ENCODE data around the gene METRN. TPM values are rescaled to one million over a fixed set of nuclear protein-coding genes. Genes with fewer than 3 reads are reported as not detected.
"Not testable (repeated sequence)": the region's sequence is repeated elsewhere in the genome, so short reads cannot be mapped to it uniquely, and the experiment has no call there.

Gene METRN
- total RNA-seq, 1 experiment from 2014 or later = 23.4 TPM

GRCh38 chr16:686459-687260 is 28.3 kb upstream of the METRN start:
- BruUV-seq (replicated peaks) = no TSS peak
- Histone ChIP-seq H3K9me3 (no peaks in the 10 kb centered on the region), H3K36me3 (ENCODE audit: control insufficient read depth, insufficient read depth, low read length) (0 out of 2 replicates have a peak, but pooled peaks cover 4% of the 10 kb centered on the region), H3K4me1 (peaks cover 27% of the 10 kb centered on the region), H3K27me3 (replicated peaks; ENCODE audit: control insufficient read depth, insufficient read depth, low read length) (no peaks in the 10 kb centered on the region), H3K4me3 (ENCODE audit: low read depth, low read length) (no peak overlapping the region)
- H3K27me3 Mint-ChIP-seq (ENCODE audit: insufficient read depth, unreplicated experiment) = no peaks in the 10 kb centered on the region
- peaks cover 53% of the 10 kb centered on the region for H3K36me3 Mint-ChIP-seq (ENCODE audit: insufficient read depth, unreplicated experiment)
- peaks cover 7% of the 10 kb centered on the region for H3K4me1 Mint-ChIP-seq (ENCODE audit: low read depth, unreplicated experiment)
- no peak for DNase-seq
- CTCF ChIA-PET = interaction anchor here (0.7 kb wide), 1 partner anchor 12 kb away, joined by 3 read pairs; no protein-coding TSS in a partner anchor
- no peaks in the 10 kb centered on the region for H3K9me3 Mint-ChIP-seq (ENCODE audit: unreplicated experiment)
- H3K27ac Mint-ChIP-seq (ENCODE audit: unreplicated experiment) = peak overlapping the region; percentile 84
- TF ChIP-seq CTCF (IDR thresholded peaks at IDR 0.05; ENCODE audit: insufficient read depth in 1 of 2, low read depth in 1 of 2, low read length in 1 of 2, severe bottlenecking in 1 of 2, unreplicated experiment in 1 of 2) = no peak
- H3K4me3 Mint-ChIP-seq (ENCODE audit: unreplicated experiment) = no peak overlapping the region
- intact Hi-C loops (cut with micrococcal nuclease; ENCODE audit: unreplicated experiment) = no loop called here
- POLR2A ChIA-PET = interaction anchor here (1.3 kb wide), 1 partner anchor 35 kb away, joined by 6 read pairs; the partner anchor contains the start of gene ANTKMT

- Histone ChIP-seq H3K9me3 (no peaks in the 10 kb centered on the region), H3K4me1 (peaks cover 23% of the 10 kb centered on the region), H3K27me3 (replicated peaks; ENCODE audit: control insufficient read depth, insufficient read depth, low read length) (no peaks in the 10 kb centered on the region), H3K36me3 (ENCODE audit: control insufficient read depth, insufficient read depth, low read length) (0 out of 2 replicates have a peak, but pooled peaks cover 1% of the 10 kb centered on the region), H3K4me3 (ENCODE audit: low read depth, low read length) (no peak overlapping the region)
- no TSS peak for BruUV-seq (replicated peaks)
- Mint-ChIP-seq H3K27me3 (ENCODE audit: insufficient read depth, unreplicated experiment) (no peaks in the 10 kb centered on the region), H3K4me1 (ENCODE audit: low read depth, unreplicated experiment) (peaks cover 7% of the 10 kb centered on the region), H3K4me3 (ENCODE audit: unreplicated experiment) (no peak overlapping the region), H3K9me3 (ENCODE audit: unreplicated experiment) (no peaks in the 10 kb centered on the region), H3K36me3 (ENCODE audit: insufficient read depth, unreplicated experiment) (peaks cover 44% of the 10 kb centered on the region), H3K27ac (ENCODE audit: unreplicated experiment) (no peak overlapping the region)
- intact Hi-C loops (cut with micrococcal nuclease; ENCODE audit: unreplicated experiment) = no loop called here
- TF ChIP-seq CTCF (IDR thresholded peaks at IDR 0.05; ENCODE audit: insufficient read depth in 1 of 2, low read depth in 1 of 2, low read length in 1 of 2, severe bottlenecking in 1 of 2, unreplicated experiment in 1 of 2) = no peak
- no peak for DNase-seq
- ChIA-PET CTCF (no interaction called here), POLR2A (interaction anchor here (1.3 kb wide), 1 partner anchor 34 kb away, joined by 6 read pairs; the partner anchor contains the start of gene ANTKMT)
Observed at GRCh38 chr16:687499-687898, 27.4 kb upstream of the METRN start.

GRCh38 chr16:689175-689897 is 25.6 kb upstream of the METRN start:
- no peaks in the 10 kb centered on the region for H3K9me3 ChIP-seq
- H3K27me3 Mint-ChIP-seq (ENCODE audit: insufficient read depth, unreplicated experiment) = no peaks in the 10 kb centered on the region
- peak overlapping the region; percentile 95 for H3K27ac Mint-ChIP-seq (ENCODE audit: unreplicated experiment)
- H3K36me3 ChIP-seq (ENCODE audit: control insufficient read depth, insufficient read depth, low read length) = no peaks in the 10 kb centered on the region
- no peak for DNase-seq
- ChIA-PET CTCF (interaction anchor here (0.6 kb wide), 1 partner anchor 22 kb away, joined by 3 read pairs; the partner anchor contains the start of gene RHOT2), POLR2A (interaction anchor here (0.6 to 1.4 kb wide), 2 partner anchors 9 to 573 kb away, joined by 3 to 6 read pairs; partner anchors contain the start of gene STUB1)
- H3K4me3 ChIP-seq (ENCODE audit: low read depth, low read length) = peak overlapping the region; percentile 65
- peaks cover 7% of the 10 kb centered on the region for H3K4me1 Mint-ChIP-seq (ENCODE audit: low read depth, unreplicated experiment)
- H3K27me3 ChIP-seq (replicated peaks; ENCODE audit: control insufficient read depth, insufficient read depth, low read length) = no peaks in the 10 kb centered on the region
- H3K4me1 ChIP-seq = peaks cover 22% of the 10 kb centered on the region; the same call in 1 of the 2 replicates
- BruUV-seq (replicated peaks) = no TSS peak
- peak overlapping the region; percentile 87 for H3K4me3 Mint-ChIP-seq (ENCODE audit: unreplicated experiment)
- TF ChIP-seq CTCF (IDR thresholded peaks at IDR 0.05; ENCODE audit: insufficient read depth in 1 of 2, low read depth in 1 of 2, low read length in 1 of 2, severe bottlenecking in 1 of 2, unreplicated experiment in 1 of 2) = no peak
- no peaks in the 10 kb centered on the region for H3K9me3 Mint-ChIP-seq (ENCODE audit: unreplicated experiment)
- H3K36me3 Mint-ChIP-seq (ENCODE audit: insufficient read depth, unreplicated experiment) = peaks cover 26% of the 10 kb centered on the region
- intact Hi-C loops (cut with micrococcal nuclease; ENCODE audit: unreplicated experiment) = no loop called here

GRCh38 chr16:691242-691641 is 23.7 kb upstream of the METRN start:
- H3K4me1 Mint-ChIP-seq (ENCODE audit: low read depth, unreplicated experiment); H3K4me3 ChIP-seq (ENCODE audit: low read depth, low read length); H3K36me3 ChIP-seq (ENCODE audit: control insufficient read depth, insufficient read depth, low read length); CTCF ChIA-PET; H3K9me3 ChIP-seq; H3K9me3 Mint-ChIP-seq (ENCODE audit: unreplicated experiment); POLR2A ChIA-PET; DNase-seq; H3K27me3 ChIP-seq (replicated peaks; ENCODE audit: control insufficient read depth, insufficient read depth, low read length); BruUV-seq (replicated peaks); H3K27me3 Mint-ChIP-seq (ENCODE audit: insufficient read depth, unreplicated experiment); intact Hi-C loops (cut with micrococcal nuclease; ENCODE audit: unreplicated experiment); H3K27ac Mint-ChIP-seq (ENCODE audit: unreplicated experiment): not testable (repeated sequence)
- peaks cover 15% of the 10 kb centered on the region; the same call in 1 of the 2 replicates for H3K4me1 ChIP-seq
- Mint-ChIP-seq H3K36me3 (ENCODE audit: insufficient read depth, unreplicated experiment) (peaks cover 20% of the 10 kb centered on the region), H3K4me3 (ENCODE audit: unreplicated experiment) (peak overlapping the region; percentile 87)

All from Caco-2 (cell line).